Activated T-helper 1 cell treated with anti-CD3 and anti-CD28 coated beads, Interleukin-12 subunit alpha, Interleukin-12 subunit beta, Interleukin-2, Interleukin-4 antibody, amounts not matched to agents 30 ng/mL and 10 ng/mL and 1 ng/mL, durations not matched to agents 14 hours and 24 hours and 36 hours (primary cell): ENCODE data around the gene MIB1. TPM values are rescaled to one million over a fixed set of nuclear protein-coding genes. Genes with fewer than 3 reads are reported as not detected.
"Not testable (repeated sequence)": the region's sequence is repeated elsewhere in the genome, so short reads cannot be mapped to it uniquely, and the experiment has no call there.

ENCODE experiments used
- DNase-seq: peaks from one replicate; pipeline ENCODE4 v3.0.0; 2021; ENCODE audit warnings: low spot score
- H3K27ac Mint-ChIP-seq: one replicate; pipeline ENCODE4 v1.8.0; 2021; ENCODE audit warnings: mild to moderate bottlenecking, mixed read lengths
- H3K27me3 Mint-ChIP-seq: one replicate; pipeline ENCODE4 v1.8.0; 2022; ENCODE audit warnings: mild to moderate bottlenecking, moderate library complexity, mixed read lengths; ENCODE audit not compliant: insufficient read depth
- H3K36me3 Mint-ChIP-seq: one replicate; pipeline ENCODE4 v1.8.0; 2021; ENCODE audit warnings: low read depth, mixed read lengths
- H3K4me1 Mint-ChIP-seq: one replicate; pipeline ENCODE4 v1.8.0; 2021; ENCODE audit warnings: low read depth, mixed read lengths
- H3K4me3 Mint-ChIP-seq: one replicate; pipeline ENCODE4 v1.8.0; 2021; ENCODE audit warnings: mild to moderate bottlenecking, moderate library complexity, mixed read lengths
- H3K9me3 Mint-ChIP-seq: one replicate; pipeline ENCODE4 v1.8.0; 2021; ENCODE audit warnings: mixed read lengths
- intact Hi-C: fragments of 100-400 bp; cut with micrococcal nuclease; formaldehyde crosslinking; loops from one replicate; pipeline ENCODE4 v1.15.1; 2024
- total RNA-seq: library from RNA; stranded (reverse); gene quantifications from 2 replicates; pipeline ENCODE4 v1.2.3, GENCODE V29; 2022

The MIB1 gene
- total RNA-seq, 1 donor from 2014 or later: 29.8 TPM

DNA sequence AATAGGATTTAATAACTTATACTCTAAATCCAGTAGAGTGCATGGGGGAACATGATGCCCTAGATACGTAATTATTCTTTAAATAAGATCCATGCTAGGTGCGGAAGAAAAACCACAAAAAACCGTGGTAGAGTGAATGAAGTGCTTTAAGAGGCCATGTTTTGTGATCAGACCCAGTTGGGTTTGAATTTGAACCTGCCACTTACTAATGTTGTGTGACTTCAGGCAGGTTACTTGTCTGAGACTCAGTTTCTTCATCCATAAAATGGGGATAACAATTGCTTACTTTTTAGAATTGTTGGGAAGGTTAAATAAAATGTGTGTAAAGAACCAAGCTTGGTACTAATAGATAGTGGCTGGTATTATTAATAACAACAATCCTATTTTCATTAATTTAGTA, 17.2 kb downstream of the MIB1 start:
- no peak for DNase-seq
- Mint-ChIP-seq H3K27me3 (no peaks in the 10 kb centered on the region), H3K4me1 (peaks cover 13% of the 10 kb centered on the region), H3K27ac (no peak overlapping the region), H3K36me3 (no peaks in the 10 kb centered on the region), H3K9me3 (no peaks in the 10 kb centered on the region), H3K4me3 (no peak overlapping the region)
- intact Hi-C loops: no loop called here

DNA sequence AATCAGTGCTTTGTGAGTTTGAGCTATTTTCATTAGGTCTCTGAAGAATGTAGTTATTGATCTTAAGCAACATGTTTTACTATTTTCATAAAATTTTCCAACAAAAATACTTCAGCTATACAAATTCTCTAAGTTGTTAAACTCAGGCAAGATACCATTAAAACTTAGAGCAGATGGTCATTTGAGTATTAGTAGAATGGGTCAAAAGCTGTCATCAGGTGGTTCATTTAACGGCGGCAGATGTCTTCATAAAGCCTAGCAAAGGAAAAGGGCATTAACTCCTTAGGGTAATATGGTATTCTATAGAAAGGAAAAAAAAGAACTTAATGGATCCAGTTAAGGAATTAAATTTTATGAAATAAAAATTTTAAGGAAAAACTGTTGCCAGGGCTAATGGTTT, 19.2 kb downstream of the MIB1 start:
- no peak overlapping the region for H3K27ac Mint-ChIP-seq
- no peaks in the 10 kb centered on the region for H3K27me3 Mint-ChIP-seq
- no peaks in the 10 kb centered on the region for H3K9me3 Mint-ChIP-seq
- no peak overlapping the region for H3K4me3 Mint-ChIP-seq
- intact Hi-C loops: no loop called here
- DNase-seq: no peak
- H3K36me3 Mint-ChIP-seq: no peaks in the 10 kb centered on the region
- peaks cover 8% of the 10 kb centered on the region for H3K4me1 Mint-ChIP-seq

DNA sequence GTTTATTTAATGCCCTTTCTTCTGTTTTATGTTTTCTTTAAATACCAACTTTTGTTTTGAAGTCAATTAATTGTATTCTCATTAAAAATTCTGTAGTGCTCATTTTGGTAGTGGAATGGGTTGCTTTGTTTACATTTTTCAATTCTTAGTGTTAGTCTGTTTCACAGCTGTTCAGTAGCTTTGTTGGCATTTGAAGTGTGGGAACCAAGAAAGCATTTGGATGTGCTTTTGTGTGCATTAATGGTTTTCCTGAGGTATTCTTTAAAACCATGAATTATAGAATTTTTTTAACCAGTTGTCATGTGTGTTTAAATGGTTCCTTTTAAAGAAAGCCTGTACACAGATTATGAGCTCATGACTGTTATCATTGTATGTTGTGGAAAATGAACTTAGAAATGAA, 19.7 kb downstream of the MIB1 start:
- no peak for DNase-seq
- Mint-ChIP-seq H3K27me3 (no peaks in the 10 kb centered on the region), H3K4me3 (no peak overlapping the region), H3K36me3 (peaks cover 3% of the 10 kb centered on the region), H3K27ac (no peak overlapping the region), H3K4me1 (peaks cover 5% of the 10 kb centered on the region), H3K9me3 (no peaks in the 10 kb centered on the region)
- intact Hi-C loops: no loop called here

DNA sequence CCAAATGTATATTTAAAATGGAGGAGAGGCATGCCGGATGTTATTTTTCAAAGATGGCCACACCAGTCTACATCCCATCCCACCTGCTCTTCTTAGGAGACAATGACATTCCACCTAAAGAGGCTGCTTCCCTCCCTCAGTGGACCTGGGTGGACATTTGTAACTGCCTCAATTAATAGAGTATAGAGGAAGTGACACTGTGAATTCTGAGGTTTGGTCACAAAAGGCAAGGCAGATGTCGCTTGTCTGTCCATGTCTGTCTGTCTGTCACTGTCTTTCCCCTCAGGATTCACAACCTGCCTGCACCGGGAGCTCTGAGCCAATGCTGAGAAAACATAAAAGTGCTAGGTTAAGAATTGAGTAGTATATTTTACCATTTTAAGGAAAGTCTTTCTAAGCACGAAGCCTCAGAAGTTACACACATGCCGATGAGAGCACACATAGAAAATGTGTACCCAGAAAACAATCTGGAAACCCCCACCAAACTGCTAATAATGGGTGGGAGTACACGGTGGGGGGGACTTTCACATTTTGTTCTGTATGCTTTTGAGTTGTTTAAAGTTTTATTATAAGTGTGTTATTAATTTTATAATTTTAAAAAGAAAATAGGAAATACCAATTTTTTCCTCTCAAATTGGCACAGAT, 21.0 kb downstream of the MIB1 start:
- H3K4me1 Mint-ChIP-seq: peaks cover 5% of the 10 kb centered on the region
- no peak for DNase-seq
- intact Hi-C loops: no loop called here
- no peaks in the 10 kb centered on the region for H3K9me3 Mint-ChIP-seq
- H3K27me3 Mint-ChIP-seq: no peaks in the 10 kb centered on the region
- no peak overlapping the region for H3K27ac Mint-ChIP-seq
- peaks cover 12% of the 10 kb centered on the region for H3K36me3 Mint-ChIP-seq
- no peak overlapping the region for H3K4me3 Mint-ChIP-seq

DNA sequence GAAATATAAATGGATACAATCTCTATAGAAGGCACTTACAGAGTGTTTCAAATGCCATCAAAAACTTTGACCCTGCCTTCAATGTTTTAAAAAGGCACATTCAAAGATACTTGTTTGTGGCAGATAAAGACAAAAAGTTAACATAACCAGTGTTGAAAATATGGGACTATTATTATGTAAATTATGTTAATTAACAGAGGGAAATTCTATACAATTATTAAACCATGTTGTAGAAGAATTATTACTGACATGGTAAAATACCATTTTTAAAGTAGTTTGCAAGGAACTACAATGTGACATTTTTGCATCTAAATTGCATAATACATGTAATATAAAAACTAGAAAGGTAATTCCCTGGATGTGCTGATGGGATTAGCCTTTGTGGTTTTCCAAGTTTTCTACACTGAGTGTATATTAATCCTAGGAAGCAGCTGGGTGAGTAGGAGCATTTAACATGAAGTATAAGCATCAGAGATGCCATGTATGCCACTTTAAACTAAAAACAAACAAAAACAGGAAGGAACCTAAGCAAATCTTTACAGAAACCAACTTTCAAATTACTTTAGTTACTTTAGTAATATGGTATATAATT, 21.7 kb downstream of the MIB1 start:
- peaks cover 5% of the 10 kb centered on the region for H3K4me1 Mint-ChIP-seq
- H3K4me3 Mint-ChIP-seq: no peak overlapping the region
- no peaks in the 10 kb centered on the region for H3K9me3 Mint-ChIP-seq
- intact Hi-C loops: no loop called here
- no peak for DNase-seq
- no peaks in the 10 kb centered on the region for H3K27me3 Mint-ChIP-seq
- H3K36me3 Mint-ChIP-seq: peaks cover 16% of the 10 kb centered on the region
- no peak overlapping the region for H3K27ac Mint-ChIP-seq

DNA sequence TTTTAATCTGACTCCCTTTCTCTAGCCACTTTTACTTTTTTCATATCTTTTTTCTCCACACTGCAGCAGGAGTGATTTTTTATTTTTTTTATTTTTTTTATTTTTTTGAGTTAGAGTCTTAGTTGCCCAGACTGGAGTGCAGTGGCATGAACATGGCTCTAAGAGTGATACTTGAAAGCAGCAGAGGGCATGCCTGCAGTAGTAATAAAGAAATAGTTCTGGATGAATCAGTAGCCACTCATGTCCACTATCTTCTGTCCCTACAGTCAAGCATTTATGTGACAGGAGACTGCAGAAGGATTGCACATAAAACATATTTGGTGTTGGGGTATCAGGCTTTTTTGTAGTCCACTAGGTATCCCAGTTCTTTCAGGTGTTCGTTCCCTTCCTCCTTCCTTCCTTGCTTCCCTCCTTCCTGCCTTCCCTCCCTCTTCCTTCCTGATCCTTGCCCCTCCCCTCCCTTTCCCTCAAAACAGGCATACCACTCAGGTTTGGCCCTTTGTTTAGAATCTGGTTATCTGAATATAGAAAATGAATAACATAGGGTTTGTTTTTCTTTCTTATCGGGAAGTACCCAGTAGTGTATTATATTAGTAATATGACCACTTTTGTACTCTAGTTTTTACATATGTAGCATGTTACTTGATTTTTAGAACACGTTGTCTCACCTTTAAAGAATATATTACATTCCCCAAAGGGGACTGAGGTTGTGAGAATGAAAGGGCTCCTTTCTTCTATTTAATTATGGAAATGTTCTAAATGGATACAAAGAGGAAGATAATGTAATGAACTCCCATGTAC, 23.5 kb downstream of the MIB1 start:
- intact Hi-C loops: no loop called here
- Mint-ChIP-seq H3K4me3 (no peak overlapping the region), H3K36me3 (peaks cover 23% of the 10 kb centered on the region), H3K27ac (no peak overlapping the region), H3K9me3 (no peaks in the 10 kb centered on the region), H3K4me1 (peaks cover 5% of the 10 kb centered on the region), H3K27me3 (no peaks in the 10 kb centered on the region)
- no peak for DNase-seq

DNA sequence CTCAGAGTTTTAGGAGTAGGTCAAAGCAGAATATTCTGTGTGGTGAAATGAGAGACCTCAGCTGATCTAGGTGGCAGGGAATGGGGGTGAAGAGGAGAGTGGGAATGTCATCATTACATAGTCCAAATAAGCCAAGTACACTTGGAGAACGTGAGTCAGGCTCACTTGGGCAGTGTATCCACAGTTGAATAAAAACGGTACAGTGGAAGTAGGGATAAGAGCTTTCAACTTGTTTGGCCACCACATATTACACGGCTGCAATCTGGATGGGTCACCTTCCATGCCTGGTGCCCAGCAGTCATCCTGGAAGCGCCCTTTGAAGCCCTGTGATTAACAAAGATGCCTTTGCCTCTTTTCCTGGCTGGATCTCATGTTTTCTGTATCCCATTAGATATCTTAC, 28.6 kb downstream of the MIB1 start:
- H3K27me3 Mint-ChIP-seq: no peaks in the 10 kb centered on the region
- H3K4me3 Mint-ChIP-seq: no peak overlapping the region
- H3K36me3 Mint-ChIP-seq: peaks cover 32% of the 10 kb centered on the region
- no peak for DNase-seq
- intact Hi-C loops: no loop called here
- no peaks in the 10 kb centered on the region for H3K4me1 Mint-ChIP-seq
- no peaks in the 10 kb centered on the region for H3K9me3 Mint-ChIP-seq
- H3K27ac Mint-ChIP-seq: no peak overlapping the region

DNA sequence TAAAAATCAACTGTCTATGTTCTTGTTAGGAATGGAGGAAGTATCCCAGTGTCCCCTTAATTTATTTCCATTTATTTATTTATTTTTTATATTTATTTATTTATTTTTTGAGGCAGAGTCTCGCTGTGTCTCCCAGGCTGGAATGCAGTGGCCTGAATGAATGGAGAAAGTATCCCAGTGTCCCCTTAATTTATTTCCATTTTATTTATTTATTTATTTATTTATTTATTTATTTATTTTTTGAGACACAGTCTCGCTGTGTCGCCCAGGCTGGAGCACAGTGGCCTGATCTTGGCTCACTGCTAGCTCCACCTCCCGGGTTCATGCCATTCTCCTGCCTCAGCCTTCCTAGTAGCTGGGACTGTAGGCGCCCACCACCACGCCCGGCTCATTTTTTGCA, 34.1 kb downstream of the MIB1 start:
- Mint-ChIP-seq H3K36me3 (peaks cover 12% of the 10 kb centered on the region), H3K4me3 (no peak overlapping the region), H3K9me3 (no peaks in the 10 kb centered on the region), H3K27ac (no peak overlapping the region), H3K27me3 (no peaks in the 10 kb centered on the region), H3K4me1 (no peaks in the 10 kb centered on the region)
- DNase-seq: no peak
- intact Hi-C loops: no loop called here

DNA sequence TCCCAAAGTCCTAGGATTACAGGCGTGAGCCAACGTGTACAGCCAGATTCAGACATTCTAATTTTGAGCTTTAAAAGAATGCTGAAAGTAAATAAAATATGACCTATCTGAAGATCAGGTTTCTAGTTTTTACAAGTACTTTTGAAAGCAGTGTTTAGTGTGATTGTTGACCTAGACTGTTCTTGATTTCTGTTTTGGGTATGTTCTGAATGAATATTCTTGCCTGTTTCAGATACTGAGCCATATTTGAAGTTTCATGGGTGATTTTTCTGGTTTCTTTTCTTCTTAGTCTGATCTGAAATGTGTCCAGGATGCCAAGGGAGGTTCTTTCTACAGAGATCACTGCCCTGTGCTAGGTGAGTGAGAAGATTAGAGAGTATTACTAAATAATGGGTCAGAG, 37.2 kb downstream of the MIB1 start:
- peaks cover 21% of the 10 kb centered on the region for H3K36me3 Mint-ChIP-seq
- intact Hi-C loops: no loop called here
- no peak for DNase-seq
- no peaks in the 10 kb centered on the region for H3K9me3 Mint-ChIP-seq
- H3K27ac Mint-ChIP-seq: no peak overlapping the region
- no peaks in the 10 kb centered on the region for H3K27me3 Mint-ChIP-seq
- H3K4me1 Mint-ChIP-seq: no peaks in the 10 kb centered on the region
- H3K4me3 Mint-ChIP-seq: no peak overlapping the region

DNA sequence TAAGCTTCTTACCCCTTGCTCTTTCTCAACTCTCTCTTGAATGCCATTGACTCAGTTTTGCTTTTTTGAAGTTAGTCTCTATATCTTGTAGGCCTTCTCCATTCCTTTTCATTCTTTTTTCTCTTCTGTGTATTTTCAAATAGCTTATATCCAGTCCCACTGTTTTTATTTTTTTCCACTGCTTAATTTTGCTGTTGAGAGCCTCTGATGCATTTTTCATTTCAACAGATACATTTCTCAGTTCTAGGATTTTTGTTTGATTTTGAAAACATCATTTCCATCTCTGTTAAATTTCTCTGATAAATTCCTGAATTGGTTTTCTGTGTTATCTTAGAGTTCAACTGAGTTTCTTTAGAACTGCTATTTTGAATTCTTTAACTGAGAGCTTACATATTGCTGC, 45.9 kb downstream of the MIB1 start:
- no peaks in the 10 kb centered on the region for H3K27me3 Mint-ChIP-seq
- no peaks in the 10 kb centered on the region for H3K4me1 Mint-ChIP-seq
- peaks cover 47% of the 10 kb centered on the region for H3K36me3 Mint-ChIP-seq
- no peak for DNase-seq
- no peak overlapping the region for H3K4me3 Mint-ChIP-seq
- H3K27ac Mint-ChIP-seq: no peak overlapping the region
- H3K9me3 Mint-ChIP-seq: peaks cover 27% of the 10 kb centered on the region
- intact Hi-C loops: no loop called here

DNA sequence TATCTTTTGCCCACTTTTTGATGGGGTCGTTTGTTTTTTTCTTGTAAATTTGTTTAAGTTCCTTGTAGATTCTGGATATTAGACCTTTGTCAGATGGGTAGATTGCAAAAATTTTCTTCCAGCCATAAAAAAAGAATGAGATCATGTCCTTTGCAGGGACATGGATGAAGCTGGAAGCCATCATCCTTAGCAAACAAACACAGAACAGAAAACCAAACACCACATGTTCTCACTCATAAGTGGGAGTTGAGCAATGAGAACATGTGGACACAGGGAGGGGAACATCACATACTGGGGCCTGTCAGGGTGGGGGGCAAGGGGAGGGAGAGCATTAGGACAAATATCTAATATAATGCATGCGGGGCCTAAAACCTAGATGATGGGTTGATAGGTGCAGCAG, 55.5 kb downstream of the MIB1 start:
- H3K27me3 Mint-ChIP-seq, DNase-seq, H3K27ac Mint-ChIP-seq, intact Hi-C loops, H3K9me3 Mint-ChIP-seq, H3K4me3 Mint-ChIP-seq, H3K4me1 Mint-ChIP-seq: not testable (repeated sequence)
- peaks cover 17% of the 10 kb centered on the region for H3K36me3 Mint-ChIP-seq

DNA sequence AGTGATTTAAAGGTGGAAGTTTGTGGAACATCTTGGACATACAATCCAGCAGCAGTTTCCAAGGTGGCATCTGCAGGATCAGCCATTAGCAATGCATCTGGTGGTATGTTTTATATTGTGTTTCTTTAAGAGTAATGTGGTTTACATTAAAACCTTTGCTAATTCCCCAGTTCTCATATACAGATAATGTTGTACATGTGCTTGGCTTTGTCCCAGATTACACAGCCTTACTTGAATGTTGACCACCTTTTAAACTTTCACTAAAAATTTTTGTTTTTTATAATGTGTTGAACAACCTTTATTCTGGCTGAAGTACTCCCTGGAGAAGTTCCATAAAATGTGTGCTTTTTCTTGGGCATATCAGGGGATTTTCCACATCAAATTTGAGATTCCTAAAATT, 57.5 kb downstream of the MIB1 start:
- H3K4me1 Mint-ChIP-seq: no peaks in the 10 kb centered on the region
- H3K9me3 Mint-ChIP-seq: no peaks in the 10 kb centered on the region
- H3K36me3 Mint-ChIP-seq: peaks cover 24% of the 10 kb centered on the region
- intact Hi-C loops: no loop called here
- H3K4me3 Mint-ChIP-seq: no peak overlapping the region
- no peaks in the 10 kb centered on the region for H3K27me3 Mint-ChIP-seq
- no peak for DNase-seq
- no peak overlapping the region for H3K27ac Mint-ChIP-seq

DNA sequence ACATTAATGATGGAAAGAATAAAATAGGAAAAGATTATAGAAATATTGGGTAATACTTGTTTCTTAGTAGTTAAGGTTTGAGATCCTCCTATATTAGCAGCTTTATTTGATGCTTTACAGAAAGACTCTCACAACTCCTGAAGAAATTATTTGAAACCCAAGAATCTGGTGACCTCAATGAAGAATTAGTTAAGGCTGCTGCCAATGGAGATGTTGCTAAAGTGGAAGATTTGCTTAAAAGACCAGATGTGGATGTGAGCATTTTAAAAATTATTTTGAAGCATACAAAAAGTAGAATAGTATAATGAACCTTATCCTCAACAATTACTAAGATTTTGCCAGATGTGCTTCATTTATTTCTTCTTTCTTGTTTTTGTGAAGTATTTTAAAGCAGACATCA, 59.1 kb downstream of the MIB1 start:
- H3K4me1 Mint-ChIP-seq: no peaks in the 10 kb centered on the region
- H3K27me3 Mint-ChIP-seq: no peaks in the 10 kb centered on the region
- H3K9me3 Mint-ChIP-seq: no peaks in the 10 kb centered on the region
- no peak overlapping the region for H3K27ac Mint-ChIP-seq
- intact Hi-C loops: no loop called here
- DNase-seq: no peak
- H3K36me3 Mint-ChIP-seq: peaks cover 27% of the 10 kb centered on the region
- no peak overlapping the region for H3K4me3 Mint-ChIP-seq
